SK-N-SH (cell line): ENCODE data around the gene TMEM184A.

Experiments used
- CHD2 ChIP-seq: fragments of 150-350 bp; IDR thresholded peaks from 2 replicates; pipeline ENCODE4 v1.6.1; 2018; ENCODE audit warnings: low read length; ENCODE audit not compliant: partially characterized antibody
- CTCF ChIP-seq: fragments of 200-600 bp; sonication (generic); IDR thresholded peaks from 2 replicates; pipeline ENCODE4 v1.6.1; 2017; ENCODE audit warnings: antibody characterized with exemption, mild to moderate bottlenecking, moderate library complexity
- EP300 ChIP-seq, 2 experiments: IDR thresholded peaks; 2 replicates each; pipeline versions ENCODE4 v1.4.0 to v1.6.1; 2012; ENCODE audit warnings: borderline replicate concordance in 1 of 2, low read depth in 1 of 2, low read length in 1 of 2
- FOXM1 ChIP-seq: IDR thresholded peaks from 2 replicates; pipeline ENCODE4 v1.4.0; 2012; ENCODE audit warnings: low read depth, mild to moderate bottlenecking
- GABPA ChIP-seq: IDR thresholded peaks from 2 replicates; pipeline ENCODE4 v1.4.0; 2012; ENCODE audit warnings: low read depth, mild to moderate bottlenecking
- MAX ChIP-seq: IDR thresholded peaks from 2 replicates; pipeline ENCODE4 v1.4.0; 2012; ENCODE audit warnings: low read depth
- MEF2A ChIP-seq: IDR thresholded peaks from 2 replicates; pipeline ENCODE4 v1.4.0; 2012; ENCODE audit warnings: low read depth, borderline replicate concordance
- POLR2AphosphoS5 ChIP-seq: IDR thresholded peaks from 2 replicates; pipeline ENCODE4 v1.6.1; 2012; ENCODE audit warnings: low read depth, low read length
- RAD21 ChIP-seq: IDR thresholded peaks from 2 replicates; pipeline ENCODE4 v1.6.1; 2012; ENCODE audit warnings: mild to moderate bottlenecking, low read length
- RCOR1 ChIP-seq: fragments of 150-350 bp; IDR thresholded peaks from 2 replicates; pipeline ENCODE4 v1.6.1; 2017; ENCODE audit warnings: antibody characterized with exemption, low read length
- REST ChIP-seq: IDR thresholded peaks from 2 replicates; pipeline ENCODE4 v1.6.1; 2012; ENCODE audit warnings: mild to moderate bottlenecking, low read depth, low read length, moderate library complexity
- RFX5 ChIP-seq: IDR thresholded peaks from 2 replicates; pipeline ENCODE4 v1.6.1; 2012; ENCODE audit warnings: mild to moderate bottlenecking, improper control_type of control experiment, low read length
- TAF1 ChIP-seq: IDR thresholded peaks from 2 replicates; pipeline ENCODE4 v1.6.1; 2012; ENCODE audit warnings: low read depth, mild to moderate bottlenecking, low read length, moderate library complexity, borderline replicate concordance
- TF ChIP-seq, protein P1 (sequence below): IDR thresholded peaks from 2 replicates; pipeline ENCODE4 v1.4.0; 2012; ENCODE audit warnings: low read depth, borderline replicate concordance

GRCh38 chr7:1547777-1548437, 8.1 kb downstream of the TMEM184A start:
- TF ChIP-seq CTCF, result no peak
- no peak for TF ChIP-seq RCOR1
- TF ChIP-seq POLR2AphosphoS5, result no peak
- no peak for TF ChIP-seq RAD21
- TF ChIP-seq FOXM1, result no peak
- no peak for TF ChIP-seq CHD2
- TF ChIP-seq, protein P1, sequence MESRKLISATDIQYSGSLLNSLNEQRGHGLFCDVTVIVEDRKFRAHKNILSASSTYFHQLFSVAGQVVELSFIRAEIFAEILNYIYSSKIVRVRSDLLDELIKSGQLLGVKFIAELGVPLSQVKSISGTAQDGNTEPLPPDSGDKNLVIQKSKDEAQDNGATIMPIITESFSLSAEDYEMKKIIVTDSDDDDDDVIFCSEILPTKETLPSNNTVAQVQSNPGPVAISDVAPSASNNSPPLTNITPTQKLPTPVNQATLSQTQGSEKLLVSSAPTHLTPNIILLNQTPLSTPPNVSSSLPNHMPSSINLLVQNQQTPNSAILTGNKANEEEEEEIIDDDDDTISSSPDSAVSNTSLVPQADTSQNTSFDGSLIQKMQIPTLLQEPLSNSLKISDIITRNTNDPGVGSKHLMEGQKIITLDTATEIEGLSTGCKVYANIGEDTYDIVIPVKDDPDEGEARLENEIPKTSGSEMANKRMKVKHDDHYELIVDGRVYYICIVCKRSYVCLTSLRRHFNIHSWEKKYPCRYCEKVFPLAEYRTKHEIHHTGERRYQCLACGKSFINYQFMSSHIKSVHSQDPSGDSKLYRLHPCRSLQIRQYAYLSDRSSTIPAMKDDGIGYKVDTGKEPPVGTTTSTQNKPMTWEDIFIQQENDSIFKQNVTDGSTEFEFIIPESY, result no peak
- no peak for TF ChIP-seq MEF2A
- no peak for TF ChIP-seq RFX5
- TF ChIP-seq TAF1, result no peak
- no peak for TF ChIP-seq GABPA
- no peak for TF ChIP-seq REST
- no peak for TF ChIP-seq MAX
- TF ChIP-seq EP300 (IDR thresholded peaks at IDR 0.05; ENCODE audit: borderline replicate concordance in 1 of 2, low read depth in 1 of 2, low read length in 1 of 2), result no peak
